AG04449 (cell line): ENCODE data around the gene PCBP3.
"Not testable (repeated sequence)": the region's sequence is repeated elsewhere in the genome, so short reads cannot be mapped to it uniquely, and the experiment has no call there.

Experiments
- CTCF ChIA-PET: fragments of 350-600 bp; formaldehyde crosslinking; extraction: SDS; loops from one replicate; lab custom pipeline; 2021; ENCODE audit warnings: antibody characterized with exemption; lab: Yijun Ruan, JAX
- POLR2A ChIA-PET: fragments of 400-600, 350-600 bp; formaldehyde crosslinking; extraction: SDS; loops from one replicate; lab custom pipeline; 2020; ENCODE audit warnings: antibody characterized with exemption, inconsistent platforms; lab: Yijun Ruan, JAX
- DNase-seq: peaks from one replicate; pipeline ENCODE4 v3.0.0-alpha.2; 2010; ENCODE audit warnings: low read depth, low spot score
- H3K4me3 ChIP-seq: 2 replicates; pipeline ENCODE4 v1.5.1; 2011; ENCODE audit warnings: low read depth, mild to moderate bottlenecking, control low read depth, low read length
- CTCF ChIP-seq: IDR thresholded peaks from one replicate; pipeline ENCODE4 v1.5.1; 2011; ENCODE audit warnings: mild to moderate bottlenecking, moderate library complexity, low read length, control low read depth, inconsistent platforms; ENCODE audit not compliant: insufficient read depth; ENCODE audit errors: missing control alignments

PCBP3 gene

GRCh38 chr21:45828580-45829570 lies 185.3 kb downstream of the PCBP3 start:
- DNase-seq: no peak
- H3K4me3 ChIP-seq: no peak overlapping the region
- CTCF ChIA-PET: interaction anchor here (0.7 to 9.4 kb wide), 6 partner anchors 8 to 281 kb away, joined by 3 to 79 read pairs (median 3); no protein-coding TSS in a partner anchor
- TF ChIP-seq CTCF: no peak
- POLR2A ChIA-PET: no interaction called here

GRCh38 chr21:45829668-45830067 lies 186.1 kb downstream of the PCBP3 start:
- DNase-seq: no peak
- CTCF ChIA-PET: interaction anchor here (0.7 to 9.4 kb wide), 4 partner anchors 9 to 282 kb away, joined by 3 to 79 read pairs (median 4); no protein-coding TSS in a partner anchor
- POLR2A ChIA-PET: no interaction called here
- no peak for TF ChIP-seq CTCF
- H3K4me3 ChIP-seq: no peak overlapping the region

- ChIA-PET CTCF (interaction anchor here (1.0 to 9.4 kb wide), 2 partner anchors 10 to 274 kb away, joined by 3 to 79 read pairs; no protein-coding TSS in a partner anchor), POLR2A (no interaction called here)
- no peak for DNase-seq
- no peak overlapping the region for H3K4me3 ChIP-seq
- TF ChIP-seq CTCF: no peak
These were observed 186.7 kb downstream of the PCBP3 start for GRCh38 chr21:45830221-45830640.

- POLR2A ChIA-PET: no interaction called here
- CTCF ChIA-PET: interaction anchor here (0.6 to 9.4 kb wide), 3 partner anchors 10 to 690 kb away, joined by 3 to 79 read pairs (median 3); no protein-coding TSS in a partner anchor
- no peak for DNase-seq
- no peak for TF ChIP-seq CTCF
- no peak overlapping the region for H3K4me3 ChIP-seq
These were observed 187.3 kb downstream of the PCBP3 start for GRCh38 chr21:45830720-45831366.

- H3K4me3 ChIP-seq: no peak overlapping the region
- TF ChIP-seq CTCF: no peak
- ChIA-PET CTCF (interaction anchor here (1.2 to 9.4 kb wide), 3 partner anchors 10 to 276 kb away, joined by 3 to 79 read pairs (median 6); no protein-coding TSS in a partner anchor), POLR2A (no interaction called here)
- DNase-seq: no peak
These were observed 188.6 kb downstream of the PCBP3 start for GRCh38 chr21:45831991-45832740.

- POLR2A ChIA-PET, H3K4me3 ChIP-seq, DNase-seq: not testable (repeated sequence)
- CTCF ChIA-PET: interaction anchor here (1.2 to 9.4 kb wide), 5 partner anchors 9 to 276 kb away, joined by 3 to 79 read pairs (median 6); no protein-coding TSS in a partner anchor
These were observed 189.3 kb downstream of the PCBP3 start for GRCh38 chr21:45832741-45833235.
